HG03520 (cell line): ENCODE measurements around the gene PPP1R9B.

Source experiments
- ATAC-seq: cut with Tn5 transposase; IDR thresholded peaks from one replicate; pipeline ENCODE4 v1.9.1; 2021; ENCODE audit warnings: mild to moderate bottlenecking, moderate library complexity; ENCODE audit not compliant: unreplicated experiment

The PPP1R9B gene

GRCh38 chr17:50110591-50111349, 39.7 kb downstream of the PPP1R9B start:
- ATAC-seq: no peak

GRCh38 chr17:50109785-50110184, 40.7 kb downstream of the PPP1R9B start:
- ATAC-seq: no peak

GRCh38 chr17:50109207-50109606, 41.3 kb downstream of the PPP1R9B start:
- no peak for ATAC-seq

DNA sequence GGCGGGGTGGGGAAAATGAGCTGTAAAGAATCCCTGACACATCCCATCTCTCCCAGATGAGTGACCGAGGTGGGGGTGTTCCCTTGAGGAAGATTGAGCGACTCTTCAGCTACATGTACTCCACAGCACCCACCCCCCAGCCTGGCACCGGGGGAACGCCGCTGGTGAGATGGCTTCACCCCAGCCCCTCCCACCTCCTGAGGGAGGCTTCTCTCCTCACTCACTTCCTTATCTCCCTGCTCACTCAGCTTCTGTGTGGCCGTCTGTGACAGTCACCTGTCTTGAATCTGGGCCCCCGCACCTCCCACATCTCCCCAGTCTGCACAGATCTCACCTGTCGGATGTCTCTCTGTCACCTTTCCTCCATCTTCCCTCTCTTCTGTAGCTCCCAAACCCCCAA, 41.9 kb downstream of the PPP1R9B start:
- no peak for ATAC-seq

DNA sequence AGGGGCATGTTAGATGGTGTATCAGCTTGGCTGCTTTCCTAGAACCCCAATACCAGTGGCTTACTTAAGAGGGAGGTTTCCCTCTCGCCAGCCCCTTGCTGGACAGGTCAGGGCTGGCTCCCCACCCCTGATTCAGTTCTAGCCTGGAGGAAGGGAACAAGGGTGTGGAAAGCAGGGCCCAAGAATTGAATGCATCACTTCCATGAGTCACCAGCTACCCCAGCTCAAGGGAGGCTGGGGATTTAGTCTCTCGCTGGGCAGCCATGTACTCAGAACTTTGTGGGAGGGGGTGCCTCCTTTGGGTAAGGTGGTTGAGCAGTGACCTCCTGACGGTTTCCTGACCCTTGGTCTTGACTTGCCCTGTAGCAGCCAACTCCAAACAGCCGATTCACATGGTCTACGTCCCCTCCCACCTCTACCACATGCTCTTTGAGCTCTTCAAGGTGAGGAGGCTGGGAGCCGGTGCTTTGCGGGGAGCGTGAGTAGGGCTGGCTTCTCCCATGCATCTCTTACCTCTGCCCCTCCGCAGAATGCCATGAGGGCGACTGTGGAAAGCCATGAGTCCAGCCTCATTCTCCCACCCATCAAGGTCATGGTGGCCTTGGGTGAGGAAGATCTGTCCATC, 42.6 kb downstream of the PPP1R9B start:
- no peak for ATAC-seq

GRCh38 chr17:50106393-50107131, 43.9 kb downstream of the PPP1R9B start:
- no peak for ATAC-seq

- ATAC-seq: no peak
Measured at GRCh38 chr17:50105811-50106210, 44.7 kb downstream of the PPP1R9B start.

- no peak for ATAC-seq
Measured at GRCh38 chr17:50103941-50104340, 46.5 kb downstream of the PPP1R9B start.

DNA sequence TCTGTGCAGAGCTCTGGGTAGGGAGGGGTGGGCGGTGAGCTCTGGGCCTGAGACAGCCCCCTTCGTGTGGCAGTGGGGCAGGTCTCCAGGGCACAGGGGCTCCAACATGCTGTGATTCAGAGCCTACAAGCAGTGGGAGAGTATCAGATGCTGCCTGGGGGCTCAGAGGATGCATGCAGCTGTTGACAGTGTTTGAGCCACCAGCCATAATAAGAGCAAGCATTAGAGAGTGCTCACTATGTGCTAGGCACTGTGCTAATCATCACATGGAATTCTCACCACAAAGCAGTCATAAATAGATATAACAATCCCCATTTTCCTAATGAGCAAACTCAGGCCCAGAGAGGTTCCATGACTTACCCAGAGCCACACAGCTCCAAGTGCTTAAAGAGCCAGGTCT, 47.2 kb downstream of the PPP1R9B start:
- ATAC-seq: no peak

DNA sequence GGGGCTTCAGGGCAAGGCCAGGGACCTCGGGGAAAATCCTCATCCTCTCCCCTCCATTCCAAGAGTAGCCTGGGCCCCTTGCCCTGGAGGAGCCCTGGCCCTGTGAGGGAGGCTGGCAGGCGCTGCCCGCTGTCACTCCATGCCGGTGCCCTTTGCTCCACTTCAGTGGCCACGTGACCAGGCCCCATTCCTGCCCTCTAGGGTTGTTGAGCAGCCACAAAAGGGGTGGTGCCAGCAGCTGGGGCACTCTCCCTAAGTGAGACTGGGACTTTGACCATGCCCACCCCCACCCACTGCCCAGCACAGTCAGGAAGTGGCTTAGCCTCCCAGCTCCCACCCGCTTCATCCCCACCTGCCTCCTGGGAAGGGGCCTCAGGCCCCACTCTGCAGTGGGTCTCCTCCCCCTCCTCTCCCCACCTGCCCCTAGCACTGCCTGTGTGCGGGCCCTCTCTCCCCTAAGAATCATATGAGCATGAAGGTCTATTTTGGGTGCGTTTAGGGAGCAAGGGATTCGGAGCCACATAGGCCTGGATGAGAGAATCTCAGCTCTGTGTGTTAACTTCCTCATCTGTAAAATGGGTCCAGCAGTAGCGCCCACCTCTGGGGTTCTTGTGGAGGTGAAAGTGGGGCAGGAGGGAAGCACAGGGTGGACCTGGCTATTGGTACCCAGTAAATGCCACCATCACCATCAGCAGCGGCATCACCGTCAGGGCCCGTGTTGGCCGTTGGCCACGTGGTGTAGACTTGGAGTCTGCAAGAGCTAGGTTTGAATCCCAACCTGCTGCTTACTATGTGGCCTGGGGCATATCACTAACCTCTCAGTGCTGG, 48.1 kb downstream of the PPP1R9B start:
- ATAC-seq: no peak

GRCh38 chr17:50101346-50102163, 48.9 kb downstream of the PPP1R9B start:
- ATAC-seq: no peak

- ATAC-seq: no peak
Measured at GRCh38 chr17:50100921-50101345, 49.5 kb downstream of the PPP1R9B start.

- ATAC-seq: no peak
Measured at GRCh38 chr17:50100480-50100883, 50.0 kb downstream of the PPP1R9B start.

DNA sequence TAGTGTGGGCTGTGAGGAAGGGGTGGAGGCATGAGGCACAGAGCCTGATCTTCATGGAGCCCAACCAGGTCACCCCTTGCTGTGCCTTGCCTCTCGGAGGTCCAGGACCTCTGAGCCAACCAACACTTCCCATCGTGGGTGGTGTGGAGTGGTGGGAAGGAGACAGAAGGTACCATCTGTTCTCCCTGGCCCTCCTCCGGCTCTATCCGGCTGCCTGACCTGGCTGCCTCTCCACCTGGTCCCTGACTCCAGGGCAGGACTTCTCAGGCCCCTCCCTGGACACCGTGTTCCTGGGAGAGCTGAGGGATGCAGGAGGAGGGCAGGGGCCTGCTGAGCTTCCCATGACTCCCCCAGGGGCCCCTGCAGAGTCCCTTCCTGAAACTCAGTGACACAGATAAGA, 51.5 kb downstream of the PPP1R9B start:
- ATAC-seq: no peak

DNA sequence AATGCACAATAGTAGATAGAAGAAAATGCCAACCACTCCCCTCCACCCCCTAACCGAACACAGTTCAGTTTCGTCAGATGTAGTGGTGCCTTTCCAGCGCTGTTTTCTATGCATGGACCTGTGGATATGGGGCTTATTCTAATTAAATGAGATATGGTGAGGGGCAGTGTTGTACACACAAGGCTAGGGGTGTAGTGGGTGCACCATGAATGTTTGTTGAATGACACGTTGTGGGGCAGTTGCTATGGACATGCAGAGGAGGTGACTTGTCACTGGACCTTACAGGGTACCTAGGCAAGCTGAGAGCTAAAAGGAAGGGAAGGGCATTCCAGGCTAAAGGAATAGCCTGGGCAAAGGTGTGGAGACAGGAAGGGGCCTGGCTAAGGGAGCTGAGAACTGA, 51.9 kb downstream of the PPP1R9B start:
- no peak for ATAC-seq

DNA sequence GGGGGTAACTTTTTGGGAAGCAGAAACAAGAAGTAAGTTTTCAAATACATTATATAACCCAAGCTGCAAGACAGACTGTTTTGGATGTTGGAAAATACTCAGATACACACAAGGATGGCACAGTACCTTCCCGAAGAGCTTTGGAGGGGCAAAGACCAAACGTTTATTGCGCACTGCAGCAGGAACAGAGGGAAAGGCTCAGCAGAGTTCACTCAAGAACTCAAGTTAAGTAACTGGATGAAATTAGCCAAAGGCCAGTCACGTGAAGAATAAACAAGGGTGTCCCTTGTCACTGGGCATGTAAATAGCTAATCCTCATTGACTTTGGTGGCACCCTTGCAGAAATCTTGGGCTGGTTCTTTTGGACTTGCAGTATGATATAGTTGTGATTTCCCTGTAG, 52.6 kb downstream of the PPP1R9B start:
- ATAC-seq: no peak

DNA sequence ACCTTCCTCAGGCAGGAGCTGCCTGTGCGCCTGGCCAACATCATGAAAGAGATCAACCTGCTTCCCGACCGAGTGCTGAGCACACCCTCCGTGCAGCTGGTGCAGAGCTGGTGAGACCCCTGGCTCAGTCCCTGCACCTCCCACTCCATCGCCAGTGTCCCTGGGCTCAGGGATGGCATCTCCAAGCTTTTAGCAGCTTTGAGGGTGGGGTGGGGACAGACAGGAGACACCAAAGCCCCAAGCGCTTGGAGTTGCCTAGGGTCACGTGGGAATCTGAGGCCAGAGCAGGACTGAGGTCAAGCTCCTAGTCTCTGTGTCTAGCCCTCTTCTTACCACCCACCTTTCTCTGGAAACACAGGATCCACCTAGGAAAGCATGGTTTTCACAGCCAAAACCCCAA, 53.0 kb downstream of the PPP1R9B start:
- no peak for ATAC-seq

DNA sequence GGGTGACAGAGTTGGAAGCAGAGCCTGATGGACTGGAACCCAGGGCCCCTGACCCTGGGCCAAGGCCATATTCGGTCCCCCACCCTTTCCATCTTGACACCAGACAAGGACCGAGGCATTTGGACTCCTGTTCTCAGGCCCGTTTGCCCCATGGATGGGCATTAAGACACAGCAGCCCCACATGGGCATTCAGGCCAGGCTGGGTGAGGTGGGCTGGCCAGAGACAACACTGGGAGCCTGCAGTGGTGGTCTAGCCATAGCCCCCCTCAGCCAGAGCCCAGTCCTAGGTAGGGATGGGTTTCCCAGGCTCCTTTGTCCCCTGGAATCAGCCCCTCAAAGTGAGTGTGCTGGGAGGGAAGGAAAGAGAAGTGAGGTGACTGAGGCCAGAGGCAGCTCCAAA, 53.7 kb downstream of the PPP1R9B start:
- ATAC-seq: no peak

GRCh38 chr17:50096092-50096491, 54.4 kb downstream of the PPP1R9B start:
- ATAC-seq: no peak

GRCh38 chr17:50095626-50096037, 54.8 kb downstream of the PPP1R9B start:
- ATAC-seq: no peak
